ENCODE results near the gene ATP4B.

Gene ATP4B

GRCh38 chr13:113617961-113618360 lies 40.0 kb downstream of the ATP4B start:
- no peak overlapping the region for H3K4me3 ChIP-seq (ENCODE audit: low read depth, low read length)
- DNase-seq (ENCODE audit: low read depth): no peak
- no peak for TF ChIP-seq CTCF (IDR thresholded peaks at IDR 0.05; ENCODE audit: control insufficient read depth, extremely low read depth, insufficient read depth)

GRCh38 chr13:113616991-113617749 lies 40.8 kb downstream of the ATP4B start:
- no peak overlapping the region for H3K4me3 ChIP-seq (ENCODE audit: low read depth, low read length)
- no peak for TF ChIP-seq CTCF (IDR thresholded peaks at IDR 0.05; ENCODE audit: control insufficient read depth, extremely low read depth, insufficient read depth)
- DNase-seq (ENCODE audit: low read depth): no peak

GRCh38 chr13:113616281-113616906 lies 41.6 kb downstream of the ATP4B start:
- no peak for TF ChIP-seq CTCF (IDR thresholded peaks at IDR 0.05; ENCODE audit: control insufficient read depth, extremely low read depth, insufficient read depth)
- DNase-seq (ENCODE audit: low read depth): no peak
- H3K4me3 ChIP-seq (ENCODE audit: low read depth, low read length): no peak overlapping the region

GRCh38 chr13:113613789-113614379 lies 44.1 kb downstream of the ATP4B start:
- no peak for TF ChIP-seq CTCF (IDR thresholded peaks at IDR 0.05; ENCODE audit: control insufficient read depth, extremely low read depth, insufficient read depth)
- no peak overlapping the region for H3K4me3 ChIP-seq (ENCODE audit: low read depth, low read length)
- DNase-seq (ENCODE audit: low read depth): no peak

- DNase-seq (ENCODE audit: low read depth): no peak
- H3K4me3 ChIP-seq (ENCODE audit: low read depth, low read length): no peak overlapping the region
- TF ChIP-seq CTCF (IDR thresholded peaks at IDR 0.05; ENCODE audit: control insufficient read depth, extremely low read depth, insufficient read depth): no peak
Measured at GRCh38 chr13:113612607-113613006, 45.4 kb downstream of the ATP4B start.

- DNase-seq (ENCODE audit: low read depth): no peak
- no peak for TF ChIP-seq CTCF (IDR thresholded peaks at IDR 0.05; ENCODE audit: control insufficient read depth, extremely low read depth, insufficient read depth)
- no peak overlapping the region for H3K4me3 ChIP-seq (ENCODE audit: low read depth, low read length)
Measured at GRCh38 chr13:113611996-113612395, 46.0 kb downstream of the ATP4B start.

Measured in LNCaP clone FGC (cell line).